Measurements from ENCODE around the gene CEACAM18. TPM values are rescaled to one million over a fixed set of nuclear protein-coding genes. Genes with fewer than 3 reads are reported as not detected.

The CEACAM18 gene
- total RNA-seq, 2 experiments from 2014 or later = not detected

DNA sequence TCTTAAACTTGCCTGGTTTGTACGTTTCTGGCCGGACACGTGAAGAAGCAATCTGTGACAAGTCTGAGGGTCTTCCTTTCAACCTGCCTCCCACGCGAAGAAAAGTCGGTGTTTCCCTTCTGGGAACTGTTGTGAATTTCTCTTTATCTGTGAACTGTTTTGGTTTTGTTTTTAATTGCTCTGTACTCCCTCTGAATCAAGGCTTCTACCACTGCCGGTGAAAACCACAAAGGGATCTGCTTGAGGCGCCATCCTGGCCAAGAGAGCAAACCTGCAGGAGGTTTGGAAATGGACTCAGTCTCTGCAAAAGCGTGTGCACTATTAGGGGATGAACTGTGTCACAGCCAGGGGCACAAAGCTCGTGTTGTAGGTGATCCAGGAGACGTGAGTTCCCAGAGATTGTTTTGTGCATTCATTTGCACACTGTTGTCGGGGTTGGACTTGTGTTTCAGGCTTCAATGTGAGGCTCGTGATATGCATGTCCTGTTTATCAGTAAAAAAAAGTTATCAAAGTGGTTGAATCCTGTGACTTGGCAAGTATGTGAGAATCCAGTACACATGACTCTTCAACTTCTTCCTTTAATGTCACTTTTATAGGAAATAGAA lies 29.8 kb upstream of the CEACAM18 start:
- peak; percentile 75 for DNase-seq
- peaks cover 18% of the 10 kb centered on the region for H3K9me3 Mint-ChIP-seq
- CTCF ChIA-PET = no interaction called here
- H3K4me3 Mint-ChIP-seq = no peak overlapping the region
- H3K27ac Mint-ChIP-seq = peak overlapping the region; percentile 13
- H3K4me1 Mint-ChIP-seq (ENCODE audit: low read depth) = peaks cover 28% of the 10 kb centered on the region
- H3K36me3 Mint-ChIP-seq (ENCODE audit: low read depth) = no peaks in the 10 kb centered on the region
- peaks cover 4% of the 10 kb centered on the region for H3K27me3 Mint-ChIP-seq (ENCODE audit: low read depth)
- intact Hi-C loops (cut with micrococcal nuclease) = loop anchor here (10.0 kb wide), 1 partner anchor 294 kb away; no protein-coding TSS in a partner anchor

DNA sequence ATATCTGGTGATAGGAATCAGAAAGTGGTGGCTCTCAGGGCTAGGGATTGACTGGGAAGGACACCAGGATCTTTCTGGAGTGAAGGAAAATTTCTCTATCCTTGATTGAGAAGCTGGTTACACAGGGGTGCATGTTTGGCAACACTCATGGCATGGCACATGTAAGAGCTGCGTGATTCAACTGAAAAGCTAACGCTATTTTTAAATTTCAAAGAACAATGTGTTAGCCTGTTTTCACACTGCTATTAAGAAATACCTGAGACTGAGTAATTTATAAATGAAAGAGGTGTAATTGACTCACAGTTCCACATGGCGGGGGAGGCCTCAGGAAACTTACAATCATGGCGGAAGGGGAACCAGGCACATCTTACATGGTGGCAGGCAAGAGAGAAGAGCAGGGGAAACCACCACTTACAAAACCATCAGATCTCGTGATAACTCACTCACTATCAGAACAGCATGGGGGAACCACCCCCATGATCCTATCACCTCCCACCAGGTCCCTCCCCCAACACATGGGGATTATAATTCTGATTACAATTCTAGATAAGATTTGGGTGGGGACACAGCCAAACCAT lies 27.5 kb upstream of the CEACAM18 start:
- Mint-ChIP-seq H3K36me3 (ENCODE audit: low read depth) (no peaks in the 10 kb centered on the region), H3K9me3 (peaks cover 18% of the 10 kb centered on the region), H3K27ac (no peak overlapping the region), H3K4me3 (no peak overlapping the region), H3K4me1 (ENCODE audit: low read depth) (peaks cover 28% of the 10 kb centered on the region), H3K27me3 (ENCODE audit: low read depth) (no peaks in the 10 kb centered on the region)
- intact Hi-C loops (cut with micrococcal nuclease) = no loop called here
- peak; percentile 47 for DNase-seq
- CTCF ChIA-PET = interaction anchor here (0.5 to 1.7 kb wide), 2 partner anchors 35 to 65 kb away, joined by 3 to 5 read pairs; no protein-coding TSS in a partner anchor

- intact Hi-C loops (cut with micrococcal nuclease) = no loop called here
- Mint-ChIP-seq H3K36me3 (ENCODE audit: low read depth) (no peaks in the 10 kb centered on the region), H3K4me3 (no peak overlapping the region), H3K27ac (no peak overlapping the region), H3K4me1 (ENCODE audit: low read depth) (no peaks in the 10 kb centered on the region), H3K27me3 (ENCODE audit: low read depth) (peaks cover 11% of the 10 kb centered on the region), H3K9me3 (peaks cover 3% of the 10 kb centered on the region)
- CTCF ChIA-PET = interaction anchor here (0.6 kb wide), 1 partner anchor 141 kb away, joined by 3 read pairs; no protein-coding TSS in a partner anchor
- no peak for DNase-seq
These were observed 21.6 kb upstream of the CEACAM18 start for GRCh38 chr19:51456541-51457290.

DNA sequence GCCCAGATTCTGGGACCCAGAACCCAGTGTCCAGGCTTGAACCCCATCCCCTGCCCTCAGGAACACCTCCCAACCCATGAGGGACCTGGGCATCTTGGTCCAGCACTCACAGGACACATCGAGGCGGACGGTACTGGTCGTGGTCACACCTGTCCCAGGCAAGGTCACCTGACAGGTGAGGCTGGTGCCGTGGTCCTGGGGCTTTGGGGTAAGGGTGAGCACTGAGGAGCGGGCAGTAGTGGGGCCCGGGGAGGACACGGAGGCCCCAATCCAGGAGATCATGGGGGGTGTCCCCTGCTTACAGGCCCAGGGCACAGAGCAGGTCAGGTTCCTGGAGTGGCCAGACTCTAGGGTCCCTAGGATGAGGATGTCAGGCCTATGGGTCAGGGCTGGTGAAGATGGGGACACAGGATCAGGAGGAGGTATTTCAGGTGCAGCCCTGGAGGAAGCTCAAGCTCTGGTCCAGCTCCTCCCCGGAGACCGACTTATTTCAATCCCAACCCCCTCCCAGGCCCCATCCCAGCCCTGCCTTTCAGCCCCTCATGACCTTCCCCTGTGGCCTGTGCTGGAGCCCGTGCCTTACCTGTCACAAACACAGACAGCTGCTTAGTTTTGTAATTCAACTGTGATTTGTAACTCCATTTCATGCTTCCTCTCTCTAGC lies 20.9 kb upstream of the CEACAM18 start:
- no peaks in the 10 kb centered on the region for H3K4me1 Mint-ChIP-seq (ENCODE audit: low read depth)
- no peaks in the 10 kb centered on the region for H3K36me3 Mint-ChIP-seq (ENCODE audit: low read depth)
- CTCF ChIA-PET = interaction anchor here (0.6 kb wide), 1 partner anchor 142 kb away, joined by 3 read pairs; no protein-coding TSS in a partner anchor
- peaks cover 11% of the 10 kb centered on the region for H3K27me3 Mint-ChIP-seq (ENCODE audit: low read depth)
- no peak overlapping the region for H3K4me3 Mint-ChIP-seq
- intact Hi-C loops (cut with micrococcal nuclease) = no loop called here
- no peaks in the 10 kb centered on the region for H3K9me3 Mint-ChIP-seq
- H3K27ac Mint-ChIP-seq = no peak overlapping the region
- DNase-seq = no peak

DNA sequence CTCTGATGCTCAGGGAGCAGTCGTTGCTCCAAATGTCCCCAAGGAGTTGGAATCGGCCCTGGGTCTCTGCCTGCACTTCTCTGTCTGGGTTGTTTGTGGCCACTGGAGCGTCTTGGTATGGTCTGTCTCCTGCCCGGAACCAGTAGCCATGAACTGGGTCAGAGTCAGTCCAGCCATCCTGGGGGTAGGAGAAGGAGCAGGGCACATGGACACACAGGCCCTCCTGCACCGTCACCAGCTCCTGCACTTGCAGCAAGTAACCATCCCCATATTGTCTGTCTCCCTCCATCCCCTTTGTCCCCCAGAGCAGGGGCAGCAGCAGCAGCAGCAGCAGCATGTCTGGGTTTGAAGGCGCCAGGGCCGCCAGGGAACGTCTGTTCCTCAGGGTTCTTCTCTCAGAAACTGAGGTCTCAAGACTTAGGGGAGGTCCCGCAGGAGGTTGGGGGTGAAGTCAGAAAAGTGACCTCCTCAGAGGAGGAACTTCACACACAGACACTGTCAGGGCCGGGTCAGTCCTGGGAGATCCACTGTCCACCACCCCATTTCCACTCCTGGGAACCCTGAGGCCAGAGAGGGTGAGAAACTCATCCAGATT lies 20.2 kb upstream of the CEACAM18 start, which contains the start of gene SIGLEC8:
TSS of gene SIGLEC8 (minus strand) at position 404 of the 595 bp plus-strand sequence. CDS start at position 337, 67 bp downstream.
- peaks cover 17% of the 10 kb centered on the region for H3K27me3 Mint-ChIP-seq (ENCODE audit: low read depth)
- no peak for DNase-seq
- H3K9me3 Mint-ChIP-seq = no peaks in the 10 kb centered on the region
- intact Hi-C loops (cut with micrococcal nuclease) = no loop called here
- peaks cover 2% of the 10 kb centered on the region for H3K4me1 Mint-ChIP-seq (ENCODE audit: low read depth)
- no peak within 1 kb of the TSS for H3K4me3 Mint-ChIP-seq
- no peak within 1 kb of the TSS for H3K27ac Mint-ChIP-seq
- CTCF ChIA-PET = no interaction called here
- no peaks in the 10 kb centered on the region for H3K36me3 Mint-ChIP-seq (ENCODE audit: low read depth)

GRCh38 chr19:51458899-51459505 lies 19.3 kb upstream of the CEACAM18 start:
- H3K36me3 Mint-ChIP-seq (ENCODE audit: low read depth) = no peaks in the 10 kb centered on the region
- no peak for DNase-seq
- intact Hi-C loops (cut with micrococcal nuclease) = no loop called here
- CTCF ChIA-PET = no interaction called here
- no peak overlapping the region for H3K4me3 Mint-ChIP-seq
- H3K9me3 Mint-ChIP-seq = no peaks in the 10 kb centered on the region
- peaks cover 22% of the 10 kb centered on the region for H3K27me3 Mint-ChIP-seq (ENCODE audit: low read depth)
- peaks cover 3% of the 10 kb centered on the region for H3K4me1 Mint-ChIP-seq (ENCODE audit: low read depth)
- no peak overlapping the region for H3K27ac Mint-ChIP-seq

- CTCF ChIA-PET = interaction anchor here (0.6 kb wide), 1 partner anchor 20 kb away, joined by 3 read pairs; no protein-coding TSS in a partner anchor
- Mint-ChIP-seq H3K27me3 (ENCODE audit: low read depth) (peaks cover 28% of the 10 kb centered on the region), H3K9me3 (no peaks in the 10 kb centered on the region), H3K36me3 (ENCODE audit: low read depth) (no peaks in the 10 kb centered on the region), H3K27ac (no peak overlapping the region), H3K4me3 (no peak overlapping the region), H3K4me1 (ENCODE audit: low read depth) (peaks cover 3% of the 10 kb centered on the region)
- no peak for DNase-seq
- intact Hi-C loops (cut with micrococcal nuclease) = no loop called here
These were observed 18.0 kb upstream of the CEACAM18 start for GRCh38 chr19:51460164-51460992.

GRCh38 chr19:51461723-51462161 lies 16.6 kb upstream of the CEACAM18 start:
- CTCF ChIA-PET = interaction anchor here (0.6 kb wide), 1 partner anchor 19 kb away, joined by 4 read pairs; no protein-coding TSS in a partner anchor
- no peaks in the 10 kb centered on the region for H3K9me3 Mint-ChIP-seq

DNA sequence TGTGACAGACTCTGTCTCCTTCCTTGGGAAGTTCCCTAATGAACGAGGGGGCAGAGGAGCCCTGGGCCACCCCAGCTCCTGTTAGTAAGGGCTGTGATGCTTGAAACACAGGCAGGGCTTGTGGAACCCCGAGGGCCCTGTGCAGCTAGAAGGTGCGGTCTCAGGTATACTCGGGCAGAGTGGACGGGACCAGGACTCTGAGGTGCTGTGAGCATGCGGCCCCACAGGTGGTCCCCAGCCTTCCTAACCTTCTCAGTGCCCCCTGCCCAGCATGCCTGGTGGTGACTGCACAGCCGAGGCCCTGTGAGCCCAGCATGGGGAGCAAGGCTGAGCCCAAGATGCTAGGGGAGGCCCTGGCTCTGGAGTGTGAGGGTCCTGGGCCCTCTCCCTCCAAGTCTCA lies 16.1 kb upstream of the CEACAM18 start:
- CTCF ChIA-PET = interaction anchor here (0.6 to 1.4 kb wide), 3 partner anchors 11 to 199 kb away, joined by 3 to 12 read pairs (median 4); no protein-coding TSS in a partner anchor
- H3K4me1 Mint-ChIP-seq (ENCODE audit: low read depth) = peaks cover 3% of the 10 kb centered on the region
- H3K9me3 Mint-ChIP-seq = no peaks in the 10 kb centered on the region
- no peaks in the 10 kb centered on the region for H3K36me3 Mint-ChIP-seq (ENCODE audit: low read depth)
- no peak overlapping the region for H3K27ac Mint-ChIP-seq
- no peak overlapping the region for H3K4me3 Mint-ChIP-seq
- peaks cover 41% of the 10 kb centered on the region for H3K27me3 Mint-ChIP-seq (ENCODE audit: low read depth)
- intact Hi-C loops (cut with micrococcal nuclease) = no loop called here
- no peak for DNase-seq

More at GRCh38 chr19:51461723-51462161, 16.6 kb upstream of the CEACAM18 start:
- no peaks in the 10 kb centered on the region for H3K36me3 Mint-ChIP-seq (ENCODE audit: low read depth)
- intact Hi-C loops (cut with micrococcal nuclease) = no loop called here
- H3K27ac Mint-ChIP-seq = no peak overlapping the region
- H3K27me3 Mint-ChIP-seq (ENCODE audit: low read depth) = peaks cover 36% of the 10 kb centered on the region
- no peak overlapping the region for H3K4me3 Mint-ChIP-seq
- DNase-seq = no peak
- peaks cover 3% of the 10 kb centered on the region for H3K4me1 Mint-ChIP-seq (ENCODE audit: low read depth)

DNA sequence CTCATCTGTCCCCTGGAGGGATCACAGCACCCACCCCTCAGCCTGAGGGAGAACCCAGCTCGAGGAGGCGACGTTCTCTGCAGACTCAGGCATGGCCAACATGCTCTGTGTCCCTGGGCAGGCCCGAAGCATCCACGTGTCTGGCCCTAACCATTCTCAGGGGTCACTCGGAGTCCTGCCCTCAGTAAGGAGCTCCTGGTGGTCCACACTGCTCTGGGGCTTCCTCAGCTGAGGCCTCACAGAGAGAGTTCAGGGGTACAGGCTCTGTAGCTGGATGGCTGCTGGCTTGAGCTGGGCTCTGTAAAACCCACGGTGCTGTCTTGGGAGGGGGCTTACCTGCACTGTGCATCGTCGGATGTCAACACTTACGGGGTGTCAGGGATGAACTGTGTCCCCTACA lies 15.7 kb upstream of the CEACAM18 start:
- Mint-ChIP-seq H3K36me3 (ENCODE audit: low read depth) (no peaks in the 10 kb centered on the region), H3K9me3 (no peaks in the 10 kb centered on the region), H3K27ac (no peak overlapping the region), H3K27me3 (ENCODE audit: low read depth) (peaks cover 45% of the 10 kb centered on the region), H3K4me1 (ENCODE audit: low read depth) (peaks cover 3% of the 10 kb centered on the region), H3K4me3 (no peak overlapping the region)
- no peak for DNase-seq
- CTCF ChIA-PET = interaction anchor here (1.0 to 1.4 kb wide), 2 partner anchors 10 to 199 kb away, joined by 3 to 12 read pairs; no protein-coding TSS in a partner anchor
- intact Hi-C loops (cut with micrococcal nuclease) = no loop called here
